Subcutaneous adipose tissue (tissue), 4 donors: ENCODE results near the gene NLGN3. TPM values are rescaled to one million over a fixed set of nuclear protein-coding genes. Genes with fewer than 3 reads are reported as not detected.

ENCODE experiments used
- CTCF ChIP-seq: fragments of 450-650 bp; IDR thresholded peaks from one replicate; pipeline ENCODE4 v1.5.1; 2016; ENCODE audit warnings: low read depth, mild to moderate bottlenecking, control low read depth, antibody characterized with exemption, moderate library complexity
- total RNA-seq, 4 donors: library from RNA; depleted of rRNA; stranded (reverse); fragments of >200 nt; gene quantifications; one replicate each; pipeline ENCODE4 v1.1.0, GENCODE V29; 2016

The NLGN3 gene
- total RNA-seq, 4 donors from 2014 or later = 0.17 to 0.57 (median 0.22) TPM; not detected in 1

- no peak for TF ChIP-seq CTCF
These were observed 15.8 kb downstream of the NLGN3 start for GRCh38 chrX:71160475-71160874.

GRCh38 chrX:71162981-71163380, 18.3 kb downstream of the NLGN3 start:
- TF ChIP-seq CTCF = no peak

GRCh38 chrX:71164071-71164470, 19.4 kb downstream of the NLGN3 start:
- TF ChIP-seq CTCF = no peak

GRCh38 chrX:71166461-71166860, 21.8 kb downstream of the NLGN3 start:
- no peak for TF ChIP-seq CTCF

DNA sequence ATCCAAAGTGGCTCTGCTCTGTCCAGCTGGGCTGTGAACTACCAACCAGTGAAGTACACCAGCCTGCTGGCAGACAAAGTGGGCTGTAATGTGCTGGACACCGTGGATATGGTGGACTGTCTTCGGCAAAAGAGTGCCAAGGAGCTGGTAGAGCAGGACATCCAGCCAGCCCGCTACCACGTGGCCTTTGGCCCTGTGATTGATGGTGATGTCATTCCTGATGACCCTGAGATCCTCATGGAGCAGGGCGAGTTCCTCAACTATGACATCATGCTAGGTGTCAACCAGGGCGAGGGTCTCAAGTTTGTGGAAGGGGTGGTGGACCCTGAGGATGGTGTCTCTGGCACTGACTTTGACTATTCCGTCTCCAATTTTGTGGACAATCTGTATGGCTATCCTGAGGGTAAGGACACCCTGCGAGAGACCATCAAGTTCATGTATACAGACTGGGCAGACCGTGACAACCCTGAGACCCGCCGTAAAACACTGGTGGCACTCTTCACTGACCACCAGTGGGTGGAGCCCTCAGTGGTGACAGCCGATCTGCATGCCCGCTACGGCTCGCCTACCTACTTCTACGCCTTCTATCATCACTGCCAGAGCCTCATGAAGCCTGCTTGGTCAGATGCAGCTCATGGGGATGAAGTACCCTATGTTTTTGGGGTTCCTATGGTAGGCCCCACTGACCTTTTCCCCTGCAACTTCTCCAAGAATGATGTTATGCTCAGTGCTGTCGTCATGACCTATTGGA, 22.6 kb downstream of the NLGN3 start:
- TF ChIP-seq CTCF = no peak

- no peak for TF ChIP-seq CTCF
These were observed 23.5 kb downstream of the NLGN3 start for GRCh38 chrX:71168134-71168533.

DNA sequence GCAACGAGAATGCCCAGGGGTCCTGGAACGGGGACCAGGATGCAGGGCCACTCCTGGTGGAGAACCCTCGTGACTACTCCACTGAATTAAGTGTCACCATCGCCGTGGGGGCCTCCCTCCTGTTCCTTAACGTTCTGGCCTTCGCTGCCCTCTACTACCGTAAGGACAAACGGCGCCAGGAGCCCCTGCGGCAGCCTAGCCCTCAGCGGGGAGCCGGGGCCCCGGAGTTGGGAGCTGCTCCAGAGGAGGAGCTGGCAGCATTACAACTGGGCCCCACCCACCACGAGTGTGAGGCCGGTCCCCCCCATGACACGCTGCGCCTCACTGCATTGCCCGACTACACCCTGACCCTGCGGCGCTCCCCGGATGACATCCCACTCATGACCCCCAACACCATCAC, 24.9 kb downstream of the NLGN3 start:
- TF ChIP-seq CTCF = no peak
